SK-N-SH (cell line): ENCODE results near the gene PIR.

Experiments used
- CTCF ChIP-seq: fragments of 200-600 bp; sonication (generic); IDR thresholded peaks from 2 replicates; pipeline ENCODE4 v1.6.1; 2017; ENCODE audit warnings: antibody characterized with exemption, mild to moderate bottlenecking, moderate library complexity
- FOXM1 ChIP-seq: IDR thresholded peaks from 2 replicates; pipeline ENCODE4 v1.4.0; 2012; ENCODE audit warnings: low read depth, mild to moderate bottlenecking
- GABPA ChIP-seq: IDR thresholded peaks from 2 replicates; pipeline ENCODE4 v1.4.0; 2012; ENCODE audit warnings: low read depth, mild to moderate bottlenecking
- GATA2 ChIP-seq: sonication (generic); formaldehyde crosslinking; IDR thresholded peaks from 2 replicates; pipeline ENCODE4 v1.5.0; 2020; ENCODE audit warnings: mild to moderate bottlenecking, missing genetic modification reagents
- RAD21 ChIP-seq: IDR thresholded peaks from 2 replicates; pipeline ENCODE4 v1.6.1; 2012; ENCODE audit warnings: mild to moderate bottlenecking, low read length
- TF ChIP-seq, protein P1 (sequence below): fragments of 150-350 bp; IDR thresholded peaks from 2 replicates; pipeline ENCODE4 v1.6.1; 2017; ENCODE audit warnings: antibody characterized with exemption, low read length, low read depth, borderline replicate concordance

- TF ChIP-seq RAD21 (no peak), GATA2 (no peak), FOXM1 (no peak), GABPA (no peak), CTCF (no peak)
- TF ChIP-seq, protein P1, sequence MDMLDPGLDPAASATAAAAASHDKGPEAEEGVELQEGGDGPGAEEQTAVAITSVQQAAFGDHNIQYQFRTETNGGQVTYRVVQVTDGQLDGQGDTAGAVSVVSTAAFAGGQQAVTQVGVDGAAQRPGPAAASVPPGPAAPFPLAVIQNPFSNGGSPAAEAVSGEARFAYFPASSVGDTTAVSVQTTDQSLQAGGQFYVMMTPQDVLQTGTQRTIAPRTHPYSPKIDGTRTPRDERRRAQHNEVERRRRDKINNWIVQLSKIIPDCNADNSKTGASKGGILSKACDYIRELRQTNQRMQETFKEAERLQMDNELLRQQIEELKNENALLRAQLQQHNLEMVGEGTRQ = no peak
Measured at GRCh38 chrX:15448010-15448639, 45.0 kb downstream of the PIR start.
